T47D (cell line): Measurements from ENCODE around the gene PCDHGA2.
"Not testable (repeated sequence)": the region's sequence is repeated elsewhere in the genome, so short reads cannot be mapped to it uniquely, and the experiment has no call there.

ENCODE experiments used
- DNase-seq, 2 experiments: peaks; one replicate each; pipeline versions ENCODE4 v3.0.0 to v3.0.0-alpha.2; 2011 to 2012; ENCODE audit warnings: low read depth in 1 of 2, low spot score in 1 of 2
- JUND ChIP-seq: IDR thresholded peaks from 2 replicates; pipeline ENCODE4 v1.6.1; 2012; ENCODE audit warnings: low read depth
- in situ Hi-C: cut with HindIII; loops from 2 replicates; pipeline ENCODE4 v1.10.0; 2016; ENCODE audit warnings: low sequenced_read_pairs, low pct_unique_long_range_greater_than_20kb

The PCDHGA2 gene

GRCh38 chr5:141374627-141375026 is 36.1 kb downstream of the PCDHGA2 start:
- in situ Hi-C loops, result no loop called here
- no peak for DNase-seq
- TF ChIP-seq JUND, result no peak

DNA sequence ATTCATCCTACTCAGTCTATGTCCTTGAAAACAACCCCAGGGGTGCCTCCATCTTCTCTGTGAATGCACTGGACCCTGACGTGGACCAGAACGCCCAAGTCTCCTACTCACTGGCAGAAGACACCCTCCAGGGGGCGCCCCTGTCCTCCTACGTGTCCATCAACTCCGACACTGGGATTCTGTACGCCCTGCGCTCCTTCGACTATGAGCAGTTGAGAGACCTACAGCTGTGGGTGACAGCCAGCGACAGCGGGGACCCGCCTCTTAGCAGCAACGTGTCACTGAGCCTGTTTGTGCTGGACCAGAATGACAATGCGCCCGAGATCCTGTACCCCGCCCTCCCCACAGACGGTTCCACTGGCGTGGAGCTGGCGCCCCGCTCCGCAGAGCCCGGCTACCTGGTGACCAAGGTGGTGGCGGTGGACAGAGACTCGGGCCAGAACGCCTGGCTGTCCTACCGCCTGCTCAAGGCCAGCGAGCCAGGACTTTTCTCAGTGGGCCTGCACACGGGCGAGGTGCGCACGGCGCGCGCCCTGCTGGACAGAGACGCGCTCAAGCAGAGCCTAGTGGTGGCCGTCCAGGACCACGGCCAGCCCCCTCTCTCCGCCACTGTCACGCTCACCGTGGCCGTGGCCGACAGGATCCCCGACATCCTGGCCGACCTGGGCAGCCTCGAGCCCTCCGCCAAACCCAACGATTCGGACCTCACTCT is 37.0 kb downstream of the PCDHGA2 start:
- DNase-seq, in situ Hi-C loops: not testable (repeated sequence)

DNA sequence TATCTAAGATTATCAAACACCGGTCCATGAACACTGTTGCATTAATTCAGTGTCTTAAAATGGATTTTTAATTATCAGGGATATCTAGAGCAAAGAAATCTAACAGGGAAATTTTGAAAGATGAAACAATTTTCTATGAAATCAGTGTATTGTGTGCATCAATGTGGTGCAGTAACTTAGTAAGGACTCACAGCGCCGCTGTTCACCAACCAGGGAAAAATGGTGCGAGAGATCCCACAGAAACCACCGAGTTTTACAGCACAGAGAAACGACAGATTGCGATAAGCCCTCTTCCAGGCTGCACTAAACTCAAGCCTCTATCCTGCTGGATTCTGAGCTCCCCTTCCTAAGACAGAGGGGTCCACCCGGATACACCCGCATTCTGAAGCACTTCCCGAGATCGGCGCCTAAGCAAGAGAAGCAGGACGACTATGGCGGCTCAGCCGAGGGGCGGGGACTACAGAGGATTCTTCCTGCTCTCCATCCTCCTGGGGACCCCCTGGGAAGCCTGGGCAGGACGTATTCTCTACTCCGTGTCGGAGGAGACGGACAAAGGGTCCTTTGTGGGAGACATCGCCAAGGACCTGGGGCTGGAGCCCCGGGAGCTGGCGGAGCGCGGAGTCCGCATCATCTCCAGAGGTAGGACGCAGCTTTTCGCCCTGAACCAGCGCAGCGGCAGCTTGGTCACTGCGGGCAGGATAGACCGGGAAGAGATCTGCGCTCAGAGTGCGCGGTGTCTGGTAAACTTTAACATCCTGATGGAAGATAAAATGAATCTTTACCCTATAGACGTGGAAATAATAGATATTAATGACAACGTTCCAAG is 44.1 kb downstream of the PCDHGA2 start, which contains the start of gene PCDHGA7:
TSS of gene PCDHGA7 (plus strand) at position 274 of the 826 bp plus-strand sequence. CDS start at position 432, 158 bp downstream.
- TF ChIP-seq JUND, result no peak
- DNase-seq, result peak; percentile 82 to 88
- in situ Hi-C loops, result no loop called here

- in situ Hi-C loops, result no loop called here
- no peak for TF ChIP-seq JUND
Observed at GRCh38 chr5:141383345-141383744, 44.8 kb downstream of the PCDHGA2 start.

GRCh38 chr5:141384471-141385267 is 46.1 kb downstream of the PCDHGA2 start:
- no peak for DNase-seq
- TF ChIP-seq JUND, result no peak
- in situ Hi-C loops, result no loop called here

More at GRCh38 chr5:141383345-141383744, 44.8 kb downstream of the PCDHGA2 start:
- no peak for DNase-seq

- peak in 1 of 2 experiments; percentile 63 for DNase-seq
Observed at GRCh38 chr5:141387557-141388311, 49.2 kb downstream of the PCDHGA2 start, which contains the start of gene PCDHGB4. TSS of gene PCDHGB4 (plus strand) at chr5:141387698. CDS start at chr5:141387885, 187 bp downstream.

DNA sequence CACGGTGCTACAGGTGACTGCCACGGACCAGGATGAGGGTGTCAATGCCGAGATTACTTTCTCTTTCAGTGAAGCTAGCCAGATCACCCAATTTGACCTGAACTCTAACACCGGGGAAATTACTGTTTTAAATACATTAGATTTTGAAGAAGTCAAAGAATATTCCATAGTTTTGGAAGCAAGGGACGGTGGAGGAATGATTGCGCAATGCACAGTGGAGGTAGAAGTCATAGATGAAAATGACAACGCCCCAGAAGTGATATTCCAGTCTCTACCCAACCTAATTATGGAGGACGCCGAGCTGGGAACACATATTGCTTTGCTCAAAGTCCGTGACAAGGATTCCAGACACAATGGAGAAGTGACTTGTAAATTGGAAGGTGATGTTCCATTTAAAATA is 50.1 kb downstream of the PCDHGA2 start:
- DNase-seq, result no peak
- in situ Hi-C loops, result no loop called here

More at GRCh38 chr5:141387557-141388311, 49.2 kb downstream of the PCDHGA2 start, which contains the start of gene PCDHGB4:
- in situ Hi-C loops, result not testable (repeated sequence)

DNA sequence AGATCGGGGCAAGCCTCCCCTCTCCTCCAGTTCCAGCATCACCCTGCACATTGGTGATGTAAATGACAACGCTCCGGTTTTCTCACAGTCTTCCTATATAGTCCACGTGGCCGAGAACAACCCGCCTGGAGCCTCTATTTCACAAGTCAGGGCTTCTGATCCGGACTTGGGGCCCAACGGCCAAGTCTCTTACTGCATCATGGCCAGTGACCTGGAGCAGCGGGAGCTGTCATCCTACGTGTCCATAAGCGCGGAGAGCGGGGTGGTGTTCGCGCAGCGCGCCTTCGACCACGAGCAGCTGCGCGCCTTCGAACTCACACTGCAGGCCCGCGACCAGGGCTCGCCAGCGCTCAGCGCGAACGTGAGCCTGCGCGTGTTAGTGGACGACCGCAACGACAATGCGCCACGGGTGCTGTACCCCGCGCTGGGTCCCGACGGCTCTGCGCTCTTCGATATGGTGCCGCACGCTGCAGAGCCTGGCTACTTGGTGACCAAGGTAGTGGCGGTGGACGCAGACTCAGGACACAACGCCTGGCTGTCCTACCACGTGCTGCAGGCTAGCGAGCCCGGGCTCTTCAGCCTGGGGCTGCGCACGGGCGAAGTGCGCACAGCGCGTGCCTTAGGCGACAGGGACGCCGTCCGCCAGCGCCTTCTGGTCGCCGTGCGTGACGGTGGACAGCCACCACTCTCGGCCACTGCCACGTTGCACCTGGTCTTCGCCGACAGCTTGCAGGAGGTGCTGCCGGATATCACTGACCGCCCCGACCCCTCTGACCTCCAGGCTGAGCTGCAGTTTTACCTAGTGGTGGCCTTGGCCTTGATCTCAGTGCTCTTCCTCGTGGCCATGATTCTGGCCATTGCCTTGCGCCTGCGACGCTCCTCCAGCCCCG is 50.8 kb downstream of the PCDHGA2 start:
- TF ChIP-seq JUND, result no peak
- DNase-seq, result no peak
- in situ Hi-C loops, result no loop called here

More for the DNA sequence above, 50.1 kb downstream of the PCDHGA2 start:
- TF ChIP-seq JUND, result no peak

GRCh38 chr5:141392429-141393198 is 54.1 kb downstream of the PCDHGA2 start, which contains the start of gene PCDHGA8:
TSS of gene PCDHGA8 (plus strand) at chr5:141392633. CDS start at chr5:141392814, 181 bp downstream.
- DNase-seq, result no peak
- in situ Hi-C loops, result no loop called here
- TF ChIP-seq JUND, result no peak
